K562 (cell line): Measurements from ENCODE around the gene NOTCH1. TPM values are rescaled to one million over a fixed set of nuclear protein-coding genes. Genes with fewer than 3 reads are reported as not detected.

Experiments used
- MLLT1 ChIP-seq, 2 experiments: fragments of 450-650 bp; IDR thresholded peaks; 2 replicates each; pipeline ENCODE4 v1.6.1; 2016
- MTF1 ChIP-seq: fragments of 250-450 bp; sonication (Bioruptor Pico); IDR thresholded peaks from 2 replicates; pipeline ENCODE4 v1.9.0; 2021; ENCODE audit warnings: moderate library complexity, mild to moderate bottlenecking, inconsistent platforms, borderline replicate concordance
- NFATC3 ChIP-seq: fragments of 450-650 bp; IDR thresholded peaks from 2 replicates; pipeline ENCODE4 v1.6.1; 2017; ENCODE audit warnings: mild to moderate bottlenecking
- RFX5 ChIP-seq: IDR thresholded peaks from 2 replicates; pipeline ENCODE4 v1.6.1; 2011; ENCODE audit warnings: low read depth, mild to moderate bottlenecking, improper control_type of control experiment, low read length
- SP1 ChIP-seq: sonication (generic); formaldehyde crosslinking; IDR thresholded peaks from 2 replicates; pipeline ENCODE4 v1.8.1; 2022; ENCODE audit warnings: mild to moderate bottlenecking, missing genetic modification reagents
- TOE1 ChIP-seq, 2 experiments: fragments of 450-650 bp in 1 of 2; sonication (generic) in 1 of 2; formaldehyde crosslinking in 1 of 2; IDR thresholded peaks; 2 replicates each; pipeline versions ENCODE4 v1.7.1 to v1.8.0; 2016 to 2022; ENCODE audit warnings: borderline replicate concordance in 2 of 2, mild to moderate bottlenecking in 2 of 2, antibody characterized with exemption in 1 of 2, inconsistent platforms in 1 of 2, low read depth in 1 of 2, missing genetic modification reagents in 1 of 2, moderate library complexity in 1 of 2
- ZBTB11 ChIP-seq, 3 experiments: fragments of 200-800 bp in 1 of 3; fragments of 250-450 bp in 1 of 3; fragments of 450-650 bp in 1 of 3; sonication (Bioruptor Pico) in 1 of 3; sonication (Bioruptor generic) in 1 of 3; formaldehyde crosslinking in 1 of 3; IDR thresholded peaks; 2 replicates each; pipeline versions ENCODE4 v1.6.1 to v1.8.0; 2016 to 2022; ENCODE audit warnings: mild to moderate bottlenecking in 2 of 3, missing genetic modification characterization in 2 of 3, missing compliant biosample characterization in 1 of 3, moderate library complexity in 1 of 3
- ZKSCAN8 ChIP-seq: fragments of 200-800 bp; sonication (Bioruptor generic); IDR thresholded peaks from 2 replicates; pipeline ENCODE4 v1.6.1; 2016; ENCODE audit warnings: missing genetic modification characterization, missing compliant biosample characterization
- polyA plus RNA-seq, 8 experiments: library from polyadenylated mRNA; depleted of rRNA in 4 of 8; stranded (reverse) in 5 of 8; unstranded in 3 of 8; fragments of >200 nt; fragmentation: Nextera tagmentation in 2 of 8; fragmentation: Illumina TruSeq in 1 of 8; extraction: Ambion mirVana in 2 of 8; extraction: Trizol in 1 of 8; gene quantifications; 2 replicates each; pipeline versions ENCODE4 v1.2.1 to v1.2.3, GENCODE V29; 2011 to 2014; ENCODE audit warnings: inconsistent platforms in 1 of 8, missing spikeins in 1 of 8
- total RNA-seq, 7 experiments: library from RNA; depleted of rRNA in 6 of 7; stranded (reverse); fragments of >200 nt in 6 of 7; fragmentation: Illumina TruSeq in 2 of 7; extraction: Trizol in 2 of 7; gene quantifications; 2 replicates each; pipeline versions ENCODE4 v1.2.1 to v1.2.3, GENCODE V29; 2011 to 2021; ENCODE audit warnings: low replicate concordance in 1 of 7
- TF ChIP-seq, protein P1 (sequence below), 2 experiments: fragments of 450-650 bp in 1 of 2; sonication (generic) in 1 of 2; formaldehyde crosslinking in 1 of 2; IDR thresholded peaks; 2 replicates each; pipeline versions ENCODE4 v1.7.1 to v1.9.0; 2016 to 2022; ENCODE audit warnings: inconsistent platforms in 1 of 2, mild to moderate bottlenecking in 1 of 2, missing genetic modification reagents in 1 of 2

Gene NOTCH1
- total and polyA plus RNA-seq, 9 of the 15 experiments (the other 6 are each of a cell fraction or from before 2014, with no cell fraction given), result 0.03 to 31.4 (median 2.3) TPM

DNA sequence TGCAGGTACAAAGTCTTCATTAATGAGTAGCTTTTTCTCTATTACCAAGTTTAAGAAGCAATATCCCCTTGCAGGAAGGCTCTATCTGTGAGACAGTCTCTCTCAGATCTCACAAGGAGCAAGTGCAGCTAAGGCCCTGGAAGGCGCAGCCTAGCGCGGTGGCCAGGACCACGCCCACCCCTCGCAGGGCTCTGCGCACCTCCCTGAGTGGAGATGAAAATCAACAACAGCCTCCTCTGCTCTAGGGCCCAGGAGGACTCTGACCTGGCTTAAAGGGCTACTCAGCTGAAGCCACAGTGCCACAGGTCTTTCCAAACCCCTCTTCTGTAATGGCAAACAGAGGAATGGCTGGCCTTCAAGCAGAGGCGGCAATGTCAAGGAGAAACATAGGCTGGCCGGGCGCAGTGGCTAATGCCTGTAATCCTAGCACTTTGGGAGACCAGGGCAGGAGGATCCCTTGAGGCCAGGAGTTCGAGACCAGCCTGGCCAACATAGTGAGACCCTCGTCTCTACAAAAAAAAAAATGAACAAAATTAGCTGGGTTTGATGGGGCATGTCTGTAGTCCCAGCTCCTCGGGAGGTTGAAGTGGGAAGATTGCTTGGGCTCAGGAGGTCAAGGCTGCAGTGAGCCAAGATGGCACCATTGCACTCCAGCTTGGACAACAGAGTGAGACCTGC is 74.9 kb downstream of the NOTCH1 start (continued):
- TF ChIP-seq, protein P1, sequence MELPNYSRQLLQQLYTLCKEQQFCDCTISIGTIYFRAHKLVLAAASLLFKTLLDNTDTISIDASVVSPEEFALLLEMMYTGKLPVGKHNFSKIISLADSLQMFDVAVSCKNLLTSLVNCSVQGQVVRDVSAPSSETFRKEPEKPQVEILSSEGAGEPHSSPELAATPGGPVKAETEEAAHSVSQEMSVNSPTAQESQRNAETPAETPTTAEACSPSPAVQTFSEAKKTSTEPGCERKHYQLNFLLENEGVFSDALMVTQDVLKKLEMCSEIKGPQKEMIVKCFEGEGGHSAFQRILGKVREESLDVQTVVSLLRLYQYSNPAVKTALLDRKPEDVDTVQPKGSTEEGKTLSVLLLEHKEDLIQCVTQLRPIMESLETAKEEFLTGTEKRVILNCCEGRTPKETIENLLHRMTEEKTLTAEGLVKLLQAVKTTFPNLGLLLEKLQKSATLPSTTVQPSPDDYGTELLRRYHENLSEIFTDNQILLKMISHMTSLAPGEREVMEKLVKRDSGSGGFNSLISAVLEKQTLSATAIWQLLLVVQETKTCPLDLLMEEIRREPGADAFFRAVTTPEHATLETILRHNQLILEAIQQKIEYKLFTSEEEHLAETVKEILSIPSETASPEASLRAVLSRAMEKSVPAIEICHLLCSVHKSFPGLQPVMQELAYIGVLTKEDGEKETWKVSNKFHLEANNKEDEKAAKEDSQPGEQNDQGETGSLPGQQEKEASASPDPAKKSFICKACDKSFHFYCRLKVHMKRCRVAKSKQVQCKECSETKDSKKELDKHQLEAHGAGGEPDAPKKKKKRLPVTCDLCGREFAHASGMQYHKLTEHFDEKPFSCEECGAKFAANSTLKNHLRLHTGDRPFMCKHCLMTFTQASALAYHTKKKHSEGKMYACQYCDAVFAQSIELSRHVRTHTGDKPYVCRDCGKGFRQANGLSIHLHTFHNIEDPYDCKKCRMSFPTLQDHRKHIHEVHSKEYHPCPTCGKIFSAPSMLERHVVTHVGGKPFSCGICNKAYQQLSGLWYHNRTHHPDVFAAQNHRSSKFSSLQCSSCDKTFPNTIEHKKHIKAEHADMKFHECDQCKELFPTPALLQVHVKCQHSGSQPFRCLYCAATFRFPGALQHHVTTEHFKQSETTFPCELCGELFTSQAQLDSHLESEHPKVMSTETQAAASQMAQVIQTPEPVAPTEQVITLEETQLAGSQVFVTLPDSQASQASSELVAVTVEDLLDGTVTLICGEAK (IDR thresholded peaks at IDR 0.05), result no peak
- TF ChIP-seq, protein P1 (CRISPR knock-in tag; IDR thresholded peaks at IDR 0.05), result no peak
- TF ChIP-seq ZKSCAN8 (CRISPR knock-in tag), result no peak
- no peak for TF ChIP-seq MLLT1 (IDR thresholded peaks at IDR 0.05)
- TF ChIP-seq MTF1 (CRISPR knock-in tag), result no peak
- TF ChIP-seq SP1 (CRISPR knock-in tag), result 0 out of 2 replicates have a peak, but pooled peaks have one; percentile 34
- TF ChIP-seq RFX5, result no peak
- no peak for TF ChIP-seq ZBTB11 (CRISPR knock-in tag; IDR thresholded peaks at IDR 0.05)
- TF ChIP-seq TOE1 (IDR thresholded peaks at IDR 0.05; ENCODE audit: borderline replicate concordance), result no peak
- TF ChIP-seq TOE1 (CRISPR knock-in tag; IDR thresholded peaks at IDR 0.05; ENCODE audit: borderline replicate concordance, low read depth), result no peak
- no peak for TF ChIP-seq NFATC3
